Stimulated activated CD4-positive, alpha-beta T cell treated with anti-CD3 and anti-CD28 coated beads, TNF-alpha, amount 100 ng/mL, for 24 hours (primary cell): Measurements from ENCODE around the gene CPED1.
"Not testable (repeated sequence)": the region's sequence is repeated elsewhere in the genome, so short reads cannot be mapped to it uniquely, and the experiment has no call there.

Source experiments
- DNase-seq, 3 experiments: peaks; one replicate each; pipeline ENCODE4 v3.0.0-alpha.2; 2020; ENCODE audit warnings: low read depth in 3 of 3

CPED1 gene

DNA sequence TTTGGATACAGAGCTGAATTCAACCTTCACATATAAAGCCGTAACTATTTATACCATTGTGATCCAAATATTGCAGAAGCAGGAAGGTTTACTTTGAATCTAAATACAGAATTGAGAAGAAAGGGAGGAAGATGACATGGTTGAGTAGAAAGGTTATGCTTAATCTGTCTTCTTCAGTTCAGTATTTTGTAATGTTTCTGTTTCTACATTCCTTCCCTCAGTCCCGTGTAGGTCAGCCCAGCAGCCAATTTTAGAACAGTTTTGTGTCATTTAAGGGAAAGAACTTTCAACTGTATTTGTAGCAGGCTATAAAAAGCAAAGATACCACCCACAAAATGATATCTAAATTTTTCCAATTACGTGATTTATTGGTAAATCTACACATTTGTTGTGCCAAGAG, 97.4 kb downstream of the CPED1 start:
- DNase-seq = no peak

DNA sequence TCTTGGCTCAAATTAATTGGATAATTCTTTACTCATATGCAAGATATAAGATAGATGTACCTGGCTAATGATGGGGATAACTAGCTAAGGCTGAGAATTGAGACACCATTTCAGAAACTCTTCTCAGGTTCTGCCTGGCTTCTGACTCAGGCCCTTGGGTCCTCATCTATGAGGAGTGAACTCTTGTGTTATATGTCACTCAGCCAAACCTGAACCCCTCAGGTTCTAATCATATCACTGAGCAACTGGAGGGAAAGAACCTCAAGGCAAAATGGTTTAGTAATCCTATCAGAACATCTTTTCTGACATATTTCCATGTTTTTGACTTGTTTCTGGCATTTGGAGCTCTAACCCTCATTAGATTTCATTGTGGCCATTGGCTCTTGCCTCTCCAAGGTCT, 100.4 kb downstream of the CPED1 start:
- no peak for DNase-seq

DNA sequence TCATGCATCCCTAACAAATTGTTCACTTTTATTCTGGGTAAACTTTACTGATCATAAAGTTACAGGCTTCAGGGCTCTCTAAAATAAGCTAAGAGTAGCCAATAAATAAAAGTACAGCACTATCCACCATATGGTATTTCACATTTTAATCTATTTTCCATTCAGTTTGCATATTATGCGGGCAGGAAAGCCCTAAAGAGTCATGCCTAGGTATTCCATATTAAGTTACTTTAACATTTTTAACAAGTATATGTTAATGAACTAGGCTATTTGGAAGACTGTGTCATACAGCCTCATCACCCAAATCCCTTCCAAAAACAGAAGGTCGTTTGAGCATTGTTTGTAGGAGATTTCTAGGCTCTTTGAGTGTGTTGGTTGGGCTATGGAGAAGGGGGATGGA, 106.3 kb downstream of the CPED1 start:
- DNase-seq = no peak

DNA sequence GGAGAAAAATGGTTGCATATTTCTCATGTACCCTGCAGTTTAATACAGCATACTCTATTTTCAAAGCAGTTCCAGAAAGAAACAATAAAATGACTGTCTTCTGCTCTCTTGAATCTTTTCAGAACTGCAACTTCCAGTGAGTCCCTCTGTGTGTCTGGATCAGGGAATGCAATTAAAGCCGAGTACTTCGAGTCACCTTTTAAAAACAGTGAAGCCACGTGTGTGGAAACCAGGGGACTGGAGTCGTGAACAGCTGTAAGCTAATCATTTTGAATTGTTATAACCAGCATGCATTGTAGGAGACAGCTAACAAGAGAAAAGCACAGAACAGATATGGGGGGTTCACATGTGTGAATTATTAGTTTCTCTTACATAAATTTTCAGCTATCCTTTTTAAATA, 109.1 kb downstream of the CPED1 start:
- no peak for DNase-seq

DNA sequence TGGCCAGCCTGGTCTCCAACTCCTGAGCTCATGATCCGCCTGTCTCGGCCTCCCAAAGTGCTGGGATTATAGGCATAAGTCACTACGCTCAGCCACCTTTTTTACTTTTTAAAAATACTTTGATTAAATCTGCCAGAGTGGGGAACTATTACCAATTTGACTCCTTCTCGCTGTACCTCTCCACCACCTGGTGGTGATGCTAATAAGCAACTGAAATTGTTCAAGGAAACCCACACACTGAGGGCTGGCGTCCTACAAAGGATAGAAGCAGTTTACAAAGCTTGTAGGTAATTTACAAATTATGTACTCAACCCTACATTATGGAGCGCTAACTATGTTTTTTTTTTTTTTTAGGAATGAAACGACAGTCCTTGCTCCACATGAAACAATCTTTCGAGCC, 111.1 kb downstream of the CPED1 start:
- DNase-seq = no peak

DNA sequence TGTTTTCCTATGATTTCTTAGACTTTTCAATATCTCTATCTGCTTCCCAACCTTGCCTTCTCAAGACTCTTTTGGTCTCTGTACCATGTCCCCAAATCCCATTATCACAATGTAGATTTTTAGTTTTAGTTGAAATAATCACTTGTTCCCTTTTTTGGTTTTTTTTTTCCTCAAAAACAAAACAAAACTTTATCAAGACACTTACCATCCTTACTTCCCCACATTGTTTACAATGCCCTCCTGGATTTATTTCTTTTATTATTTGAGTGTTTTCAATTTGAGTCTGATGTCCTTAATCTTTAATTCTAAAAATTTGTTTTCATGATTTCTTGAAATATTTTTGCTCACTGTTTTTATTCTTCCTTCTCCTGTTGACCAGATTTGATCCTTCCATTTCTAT, 112.6 kb downstream of the CPED1 start:
- no peak for DNase-seq

DNA sequence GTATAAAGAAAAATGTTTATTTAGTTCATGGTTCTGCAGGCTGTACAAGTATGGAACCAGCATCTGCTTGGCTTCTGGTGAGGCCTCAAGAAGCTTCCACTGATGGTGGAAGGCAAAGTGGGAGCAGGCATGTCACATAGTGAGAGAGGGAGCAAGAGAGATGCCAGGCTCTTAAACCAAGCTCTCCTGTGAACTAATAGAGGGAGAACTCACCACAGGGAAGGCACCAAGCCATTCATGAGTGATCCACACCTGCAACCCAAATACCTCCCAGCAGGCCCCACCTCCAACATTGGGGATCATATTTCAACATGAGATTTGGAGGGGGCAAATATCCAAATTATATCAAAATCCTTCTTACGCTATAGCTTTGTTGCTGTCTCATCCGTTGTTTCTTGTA, 113.1 kb downstream of the CPED1 start:
- DNase-seq = no peak

DNA sequence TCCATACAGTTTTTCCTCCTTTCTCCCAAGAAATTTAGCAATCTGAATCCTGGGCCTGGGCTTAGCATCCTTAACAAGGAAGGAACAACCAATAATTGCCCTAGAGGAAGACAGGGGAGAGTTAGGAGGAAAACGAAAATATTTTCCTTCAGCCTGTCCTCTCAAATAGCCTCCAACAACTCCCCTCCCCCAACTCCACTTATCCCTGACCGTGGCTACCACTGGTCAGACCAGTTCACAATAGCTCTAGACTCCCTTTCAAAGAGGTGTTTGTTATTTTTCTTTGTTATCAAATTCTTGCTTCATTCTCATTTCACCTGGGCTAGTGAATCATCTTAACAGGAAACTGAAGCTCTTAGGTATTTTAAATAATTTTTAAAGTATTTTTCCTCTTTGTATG, 114.1 kb downstream of the CPED1 start:
- no peak for DNase-seq

DNA sequence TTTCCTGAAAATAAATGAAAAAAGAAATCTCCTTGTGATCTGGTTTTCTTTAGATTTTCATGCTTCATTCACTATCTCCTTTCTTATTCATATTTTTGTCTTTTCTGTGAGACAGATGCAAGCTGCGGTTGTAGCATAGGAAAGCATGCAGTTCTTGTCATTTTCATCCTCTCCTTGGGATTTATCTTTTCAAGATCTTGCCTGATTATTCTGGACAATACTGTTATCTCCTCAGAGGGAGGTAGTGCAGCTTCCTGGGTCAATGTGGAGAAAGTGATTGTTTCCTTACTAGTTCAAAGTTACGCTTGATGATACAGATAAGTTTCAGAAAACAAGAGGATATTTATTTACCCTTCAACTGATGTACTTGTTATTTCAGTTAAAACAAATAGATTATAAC, 114.6 kb downstream of the CPED1 start:
- no peak for DNase-seq

DNA sequence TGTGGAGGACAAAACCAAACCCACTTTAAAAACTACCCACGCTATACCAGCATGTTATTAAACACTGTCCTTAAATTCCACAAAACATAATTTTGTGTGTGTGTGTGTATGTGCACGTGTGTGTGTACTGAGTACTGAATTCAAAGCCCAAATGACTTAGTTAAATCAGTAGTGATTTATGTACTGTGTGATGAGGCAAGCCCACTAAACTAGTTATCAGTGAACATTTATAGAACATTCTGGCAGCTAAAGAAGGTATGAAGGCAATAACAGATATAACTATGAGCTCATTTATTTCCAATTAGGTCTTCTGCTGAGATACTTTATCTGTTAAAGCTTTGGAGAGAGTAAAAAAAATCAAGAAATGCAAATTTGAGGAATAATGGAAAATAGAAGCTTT, 115.1 kb downstream of the CPED1 start:
- no peak for DNase-seq

DNA sequence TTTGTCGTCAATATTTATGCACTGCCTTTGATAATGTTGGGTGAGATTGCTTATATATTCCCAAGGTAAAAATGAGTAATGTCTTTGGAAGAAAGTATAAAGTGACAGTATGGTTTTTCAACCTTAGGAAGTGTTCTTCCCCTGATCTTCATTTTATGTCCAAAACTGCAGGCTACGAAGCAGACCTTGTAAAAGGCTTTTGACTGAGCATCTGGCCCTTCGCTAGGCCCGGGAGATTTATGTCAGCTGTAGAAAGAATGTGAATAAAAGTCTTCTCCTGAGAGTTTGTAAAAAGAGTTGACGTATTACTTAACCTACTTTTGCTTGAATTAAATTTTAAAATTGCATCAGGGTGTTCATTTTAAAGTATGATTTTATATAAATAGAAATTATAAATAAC, 116.8 kb downstream of the CPED1 start:
- DNase-seq = no peak

DNA sequence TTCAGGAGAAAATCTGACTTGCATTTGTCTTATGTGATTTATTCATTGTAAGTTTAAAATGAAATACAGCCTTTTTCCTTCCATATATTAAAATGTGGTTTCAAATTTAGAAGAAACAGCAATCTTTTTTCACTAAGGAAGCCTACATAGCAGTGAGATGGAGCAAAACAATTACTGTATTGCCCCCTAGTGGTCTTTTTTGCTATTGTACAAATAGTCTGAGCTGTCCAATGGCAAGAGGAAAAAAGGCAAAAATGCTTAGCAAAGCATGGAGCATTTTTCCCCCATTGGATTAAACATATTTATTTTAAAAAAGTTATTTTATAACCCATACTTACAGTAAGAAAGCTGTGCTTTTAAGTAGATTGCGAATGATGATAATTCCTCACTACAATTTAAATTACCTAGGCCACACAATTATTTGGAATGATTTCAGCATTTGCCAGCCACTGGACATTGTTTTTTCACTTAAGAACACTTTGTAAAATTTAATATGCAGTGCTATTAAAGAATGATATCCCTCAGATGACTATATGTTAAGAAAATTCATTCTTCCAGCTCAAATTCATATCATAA, 119.5 kb downstream of the CPED1 start:
- DNase-seq = no peak

DNA sequence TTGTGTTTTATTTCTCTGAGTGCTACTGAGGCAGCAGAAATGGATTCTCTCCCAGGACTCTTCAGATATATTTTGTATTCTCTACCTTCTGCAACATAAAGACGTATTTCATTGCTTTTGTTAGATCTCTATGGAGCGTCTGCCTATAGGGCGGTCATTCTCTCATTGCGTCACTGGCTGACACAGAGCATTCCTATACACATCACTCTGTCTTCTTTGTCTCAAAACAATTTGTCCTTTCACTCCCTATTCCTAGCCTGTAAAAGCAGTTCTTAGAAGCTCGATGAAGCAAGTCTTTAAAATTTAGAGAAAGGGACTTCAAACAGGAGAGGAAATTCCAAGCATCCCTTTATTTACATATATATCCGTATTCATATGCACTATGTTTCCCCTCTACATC, 120.6 kb downstream of the CPED1 start:
- no peak for DNase-seq

DNA sequence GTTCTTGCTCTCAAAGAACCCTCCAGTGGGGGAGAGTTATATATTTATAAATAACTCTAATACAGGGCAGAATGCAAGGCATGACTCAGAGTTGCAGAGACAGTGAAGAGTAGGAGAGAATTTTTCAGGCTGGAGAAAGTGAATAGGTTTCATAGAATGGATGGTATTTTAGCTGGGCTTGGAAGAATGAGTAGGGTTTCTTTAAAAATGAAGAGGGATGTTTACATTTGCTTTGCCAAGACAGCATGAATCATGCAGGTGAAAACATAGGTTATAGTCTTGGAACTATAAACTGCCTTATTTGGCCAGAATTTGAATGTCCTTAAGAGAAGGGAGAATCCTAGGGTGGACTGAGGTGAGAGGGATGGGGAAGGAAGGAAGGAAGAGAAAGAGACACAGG, 124.8 kb downstream of the CPED1 start:
- DNase-seq = no peak

DNA sequence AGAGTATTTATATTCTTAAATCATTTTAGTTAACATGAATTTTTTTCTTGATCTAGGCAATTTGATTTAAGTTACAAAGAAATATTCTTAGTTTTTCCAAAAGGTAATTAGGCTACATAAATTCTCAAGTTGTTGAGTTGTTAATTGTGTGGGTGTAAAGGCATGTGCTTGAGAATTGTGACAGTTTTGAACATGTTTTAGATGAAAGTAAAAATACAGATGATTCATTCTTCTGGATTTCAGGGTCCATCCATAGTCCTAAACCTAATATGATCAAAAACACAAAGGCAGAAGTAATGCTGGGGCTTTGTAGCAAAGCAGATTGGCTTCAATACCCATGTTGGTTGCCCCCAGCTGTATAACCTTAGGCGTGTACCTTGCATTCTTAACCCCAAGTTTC, 127.9 kb downstream of the CPED1 start:
- DNase-seq = no peak

DNA sequence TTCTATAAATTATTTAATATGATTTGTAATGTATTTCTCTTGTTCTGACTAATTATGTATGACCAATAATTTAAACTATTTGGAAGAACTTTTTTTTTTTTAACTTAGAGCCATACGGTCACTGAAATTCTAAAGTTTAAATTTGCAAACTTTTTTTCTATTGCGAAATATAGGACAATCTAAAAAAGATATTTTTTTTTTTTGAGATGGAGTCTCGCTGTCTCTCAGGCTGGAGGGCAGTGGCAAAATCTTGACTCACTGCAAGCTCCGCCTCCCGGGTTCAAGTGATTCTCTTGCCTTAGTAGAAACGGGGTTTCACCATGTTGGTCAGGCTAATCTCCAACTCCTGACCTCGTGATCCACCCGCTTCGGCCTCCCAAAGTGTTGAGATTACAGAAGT, 130.5 kb downstream of the CPED1 start:
- no peak for DNase-seq

DNA sequence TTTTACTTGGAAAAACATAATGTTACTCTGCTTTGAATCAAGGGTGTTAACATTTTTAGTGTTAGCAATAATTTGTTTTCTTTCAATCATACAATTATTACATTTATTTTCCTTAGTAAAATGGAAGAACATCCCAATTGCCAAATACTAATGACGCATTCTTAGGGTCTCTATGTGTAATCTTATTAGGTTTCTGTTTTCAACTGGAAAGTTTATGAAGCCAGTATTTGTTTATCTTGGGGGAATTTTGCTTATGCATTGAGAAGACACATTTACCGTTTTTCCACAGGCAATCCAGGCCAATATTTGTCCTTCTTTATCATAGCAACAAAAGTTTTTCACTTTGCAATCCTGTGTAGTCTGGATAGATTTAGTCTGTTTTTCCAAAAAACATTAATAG, 134.5 kb downstream of the CPED1 start:
- DNase-seq = no peak

DNA sequence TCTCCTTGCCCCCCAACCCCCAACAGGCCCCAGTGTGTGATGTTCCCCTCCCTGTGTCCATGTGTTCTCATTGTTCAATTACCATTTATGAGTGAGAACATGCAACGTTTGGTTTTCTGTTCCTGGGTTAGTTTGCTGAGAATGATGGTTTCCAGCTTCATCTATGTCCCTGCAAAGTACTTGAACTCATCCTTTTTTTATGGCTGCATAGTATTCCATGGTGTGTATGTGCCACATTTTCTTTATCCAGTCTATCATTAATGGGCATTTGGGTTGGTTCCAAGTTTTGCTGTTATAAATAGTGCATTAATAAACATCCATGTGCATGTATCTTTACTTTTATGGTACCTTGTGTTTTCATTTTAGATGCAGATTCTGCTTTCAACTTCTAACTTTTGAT, 136.9 kb downstream of the CPED1 start:
- not testable (repeated sequence) for DNase-seq

DNA sequence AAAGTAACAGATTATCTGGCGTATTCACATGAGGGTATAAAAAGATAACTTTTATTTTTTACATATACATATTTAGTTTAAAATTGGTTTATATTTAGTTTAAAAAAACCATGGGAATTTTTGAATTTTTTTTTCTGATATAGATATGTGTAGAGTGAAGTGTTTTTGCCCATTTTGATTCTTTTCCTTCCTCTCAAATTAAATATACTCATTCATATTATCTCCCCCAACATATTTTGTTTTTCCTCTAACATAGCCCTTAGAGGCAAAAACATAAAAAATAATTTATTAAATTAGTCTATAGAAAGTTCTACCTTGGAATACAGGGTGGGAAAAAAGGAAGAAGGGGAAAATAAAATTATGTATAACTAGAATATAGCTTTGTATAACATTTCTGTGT, 137.7 kb downstream of the CPED1 start:
- DNase-seq = no peak

DNA sequence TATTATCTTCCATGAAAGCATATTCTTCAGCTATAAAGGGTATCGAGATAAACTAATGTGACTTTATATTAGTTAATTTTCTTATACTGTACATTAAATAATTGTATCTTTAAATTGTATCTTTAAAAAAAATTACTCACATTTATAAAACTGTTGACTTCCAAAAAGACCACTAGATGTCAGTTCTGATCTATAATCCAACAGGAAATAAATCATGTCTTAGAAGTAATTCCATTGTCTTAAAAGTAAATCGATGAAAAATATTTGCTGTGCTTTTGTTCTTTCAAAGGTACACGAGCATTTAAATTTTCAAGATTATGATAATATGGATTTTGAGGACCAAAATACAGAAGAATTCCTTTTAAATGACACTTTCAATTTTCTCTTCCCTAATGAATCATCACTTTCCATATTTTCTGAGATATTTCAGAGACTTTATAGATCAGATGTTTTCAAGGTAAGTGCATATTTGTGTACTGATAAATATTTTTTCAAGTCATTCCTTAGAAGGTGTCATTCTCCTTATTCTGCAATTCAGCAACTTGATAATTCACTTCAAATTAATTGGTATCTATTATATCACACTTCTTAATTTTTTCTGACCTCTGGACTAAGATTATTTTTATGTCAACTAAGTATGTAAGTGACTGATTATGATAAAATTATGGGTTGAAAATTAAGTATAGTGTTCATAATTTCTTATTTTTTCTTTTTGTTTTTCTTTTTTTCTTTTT, 138.5 kb downstream of the CPED1 start:
- no peak for DNase-seq

DNA sequence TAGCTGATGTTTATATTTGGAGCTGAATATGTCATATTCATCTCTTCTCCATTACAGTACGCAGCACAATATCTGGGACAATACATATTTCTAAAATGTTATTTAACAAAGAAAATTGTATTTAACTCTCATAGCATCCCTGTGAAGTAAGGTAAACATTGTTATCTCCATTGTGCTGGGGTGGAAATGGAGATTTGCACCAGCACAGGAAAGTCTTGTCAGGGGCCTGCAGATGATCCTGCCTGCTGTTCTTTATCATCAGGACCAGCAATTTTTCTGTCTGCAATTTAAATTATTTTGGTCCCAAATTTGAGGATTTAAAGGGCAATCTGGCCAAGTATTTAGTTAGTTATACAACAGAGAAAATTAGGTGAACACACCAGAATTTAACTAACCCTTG, 144.4 kb downstream of the CPED1 start:
- no peak for DNase-seq

DNA sequence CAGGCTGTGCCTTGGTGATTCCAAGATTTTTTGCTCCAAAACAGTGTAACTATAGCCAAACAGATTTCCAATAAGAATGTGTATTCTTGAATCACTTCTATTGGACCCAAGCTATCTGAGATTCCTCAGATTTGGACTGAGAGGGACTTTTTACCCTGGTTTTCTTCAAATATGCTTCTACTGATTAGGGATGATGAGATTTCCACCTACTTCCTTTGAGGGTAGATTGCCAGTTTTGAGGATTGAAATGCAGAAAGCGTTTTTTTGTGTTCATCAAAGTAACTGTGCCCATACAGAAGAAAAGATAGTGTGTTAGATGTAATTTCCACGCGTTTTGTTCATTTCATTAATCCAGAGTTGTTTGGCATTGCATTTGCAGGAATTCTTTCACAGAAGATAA, 144.9 kb downstream of the CPED1 start:
- no peak for DNase-seq

DNA sequence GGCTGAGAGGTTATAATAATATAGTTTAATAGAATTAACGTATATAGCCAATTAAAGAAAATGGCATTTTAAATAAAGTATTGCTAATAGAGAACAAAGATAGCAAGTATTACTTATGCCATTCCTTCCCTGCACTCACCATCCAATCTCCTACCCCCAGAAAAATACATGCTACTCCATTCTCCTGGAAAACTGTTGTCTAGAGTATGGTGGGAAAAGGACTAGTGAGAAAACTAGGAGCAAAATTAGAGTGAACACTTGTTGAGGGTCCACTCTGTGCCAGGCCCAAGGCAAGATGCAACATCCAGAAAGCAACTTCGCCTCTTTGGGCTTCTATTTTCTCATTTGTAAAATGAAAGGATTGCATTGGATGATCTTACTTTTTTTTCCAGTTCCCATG, 149.1 kb downstream of the CPED1 start:
- DNase-seq = no peak
